ENCODE results near the gene C20orf202.

C20orf202 gene

DNA sequence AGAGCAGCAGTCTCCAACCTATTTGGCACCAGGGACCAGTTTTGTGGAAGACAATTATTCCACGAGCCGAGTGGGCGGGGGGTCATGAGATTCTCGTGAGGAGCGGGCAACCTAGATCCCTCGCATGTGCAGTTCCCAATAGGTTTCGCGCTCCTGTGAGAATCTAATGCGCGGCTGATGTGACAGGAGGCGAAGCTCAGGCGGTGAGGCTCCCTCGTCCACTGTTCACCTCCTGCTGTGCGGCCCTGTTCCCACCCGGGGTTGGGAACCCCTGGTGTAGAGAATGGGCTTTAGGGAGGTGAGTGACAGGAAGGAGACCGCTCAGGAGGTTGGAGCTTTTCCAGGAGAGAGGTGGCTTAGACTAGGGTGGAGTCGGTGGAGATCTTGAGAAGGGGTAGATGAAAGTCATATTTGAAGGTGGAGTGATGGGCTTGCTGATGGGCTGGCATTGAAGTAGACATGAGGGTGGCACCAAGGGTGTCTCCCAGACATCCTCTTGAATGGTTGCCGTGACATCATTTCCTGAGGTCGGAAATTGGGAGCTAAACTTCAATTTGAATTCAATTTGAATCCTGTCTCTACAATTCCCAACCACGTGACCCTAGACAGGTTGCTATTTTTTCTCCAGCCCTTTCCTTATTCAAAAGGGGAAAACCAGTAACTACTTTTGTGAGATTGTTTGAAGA is 21.1 kb downstream of the C20orf202 start (continued):
- TF ChIP-seq ZBTB11 (tag by site-specific recombination; conservative IDR thresholded peaks at IDR 0.05; ENCODE audit: low read depth) (no peak), ZNF362 (tag by site-specific recombination; IDR thresholded peaks at IDR 0.05) (no peak), REST (tag by site-specific recombination; IDR thresholded peaks at IDR 0.05) (no peak), KLF16 (tag by site-specific recombination; IDR thresholded peaks at IDR 0.05) (no peak), ZNF341 (tag by site-specific recombination; IDR thresholded peaks at IDR 0.05; ENCODE audit: low read depth) (no peak), ZNF600 (tag by site-specific recombination; IDR thresholded peaks at IDR 0.05) (no peak), CTCF (tag by site-specific recombination; IDR thresholded peaks at IDR 0.05) (no peak), ZNF561 (tag by site-specific recombination; IDR thresholded peaks at IDR 0.05; ENCODE audit: borderline replicate concordance) (no peak), ZNF623 (tag by site-specific recombination; IDR thresholded peaks at IDR 0.05) (no peak), ZNF596 (tag by site-specific recombination; IDR thresholded peaks at IDR 0.05) (no peak), ZSCAN5A (tag by site-specific recombination; IDR thresholded peaks at IDR 0.05) (no peak), ZNF416 (tag by site-specific recombination; IDR thresholded peaks at IDR 0.05) (no peak), ZNF423 (tag by site-specific recombination; IDR thresholded peaks at IDR 0.05) (no peak), ZNF121 (tag by site-specific recombination; IDR thresholded peaks at IDR 0.05) (no peak)
- TF ChIP-seq, protein P1, sequence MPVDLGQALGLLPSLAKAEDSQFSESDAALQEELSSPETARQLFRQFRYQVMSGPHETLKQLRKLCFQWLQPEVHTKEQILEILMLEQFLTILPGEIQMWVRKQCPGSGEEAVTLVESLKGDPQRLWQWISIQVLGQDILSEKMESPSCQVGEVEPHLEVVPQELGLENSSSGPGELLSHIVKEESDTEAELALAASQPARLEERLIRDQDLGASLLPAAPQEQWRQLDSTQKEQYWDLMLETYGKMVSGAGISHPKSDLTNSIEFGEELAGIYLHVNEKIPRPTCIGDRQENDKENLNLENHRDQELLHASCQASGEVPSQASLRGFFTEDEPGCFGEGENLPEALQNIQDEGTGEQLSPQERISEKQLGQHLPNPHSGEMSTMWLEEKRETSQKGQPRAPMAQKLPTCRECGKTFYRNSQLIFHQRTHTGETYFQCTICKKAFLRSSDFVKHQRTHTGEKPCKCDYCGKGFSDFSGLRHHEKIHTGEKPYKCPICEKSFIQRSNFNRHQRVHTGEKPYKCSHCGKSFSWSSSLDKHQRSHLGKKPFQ (tag by site-specific recombination; IDR thresholded peaks at IDR 0.05), result no peak
- TF ChIP-seq, protein P2, sequence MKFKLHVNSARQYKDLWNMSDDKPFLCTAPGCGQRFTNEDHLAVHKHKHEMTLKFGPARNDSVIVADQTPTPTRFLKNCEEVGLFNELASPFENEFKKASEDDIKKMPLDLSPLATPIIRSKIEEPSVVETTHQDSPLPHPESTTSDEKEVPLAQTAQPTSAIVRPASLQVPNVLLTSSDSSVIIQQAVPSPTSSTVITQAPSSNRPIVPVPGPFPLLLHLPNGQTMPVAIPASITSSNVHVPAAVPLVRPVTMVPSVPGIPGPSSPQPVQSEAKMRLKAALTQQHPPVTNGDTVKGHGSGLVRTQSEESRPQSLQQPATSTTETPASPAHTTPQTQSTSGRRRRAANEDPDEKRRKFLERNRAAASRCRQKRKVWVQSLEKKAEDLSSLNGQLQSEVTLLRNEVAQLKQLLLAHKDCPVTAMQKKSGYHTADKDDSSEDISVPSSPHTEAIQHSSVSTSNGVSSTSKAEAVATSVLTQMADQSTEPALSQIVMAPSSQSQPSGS (tag by site-specific recombination; IDR thresholded peaks at IDR 0.05; ENCODE audit: low read depth), result no peak

Data from HEK293 (cell line).